ENCODE measurements around the gene LPCAT1. TPM values are rescaled to one million over a fixed set of nuclear protein-coding genes. Genes with fewer than 3 reads are reported as not detected.
A peak's percentile ranks its signal among the peaks of the same experiment; 100 is the strongest.

Gene LPCAT1
- total RNA-seq, 1 donor from 2014 or later, result 13.4 TPM

DNA sequence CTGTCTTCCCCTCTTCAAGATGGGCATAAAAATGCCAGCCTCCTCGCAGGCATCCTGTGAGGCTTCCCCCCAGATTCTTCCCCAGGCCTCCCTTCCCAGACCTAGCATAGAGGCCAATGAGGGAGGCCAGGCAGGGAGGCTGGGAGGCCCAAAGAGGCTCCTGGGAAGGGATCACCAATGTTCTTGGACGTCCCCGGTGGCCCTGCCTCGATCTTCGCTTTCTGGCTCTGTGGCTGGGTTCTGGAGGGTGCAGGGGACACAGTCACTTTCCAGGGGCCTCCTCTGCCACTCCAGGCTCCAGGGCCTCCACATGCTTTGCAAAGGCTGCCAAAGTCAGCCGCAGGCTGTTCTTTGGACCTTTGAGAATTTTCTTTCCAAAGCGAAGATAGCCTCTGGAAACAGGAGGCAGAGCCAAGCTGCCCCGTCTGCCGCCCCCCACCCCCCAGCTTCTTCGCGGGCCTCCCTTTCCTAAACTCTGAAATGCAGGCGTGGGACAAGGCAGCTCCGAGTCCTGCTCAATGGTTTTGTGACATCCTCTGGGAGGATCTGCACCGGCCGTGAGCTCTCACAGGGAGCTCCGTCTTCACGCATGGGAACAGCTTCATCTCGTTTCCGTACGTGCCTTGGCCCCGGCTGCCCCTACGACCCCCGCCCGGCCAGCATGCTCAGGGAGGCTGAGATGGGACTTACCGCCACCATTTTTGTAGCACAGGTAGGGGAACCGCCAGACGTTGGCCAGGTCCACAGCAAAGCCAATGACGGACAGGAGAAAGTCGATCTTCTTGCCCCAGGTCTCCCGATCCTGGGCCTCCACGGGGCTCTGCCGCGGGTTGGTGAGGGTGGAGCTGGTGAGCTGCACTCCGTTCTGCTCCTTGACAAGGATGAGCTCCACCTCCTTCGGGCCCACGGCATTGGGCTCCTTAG, 81.3 kb downstream of the LPCAT1 start:
- no peak for ATAC-seq
- no peak for DNase-seq
- intact Hi-C loops (cut with micrococcal nuclease), result no loop called here

DNA sequence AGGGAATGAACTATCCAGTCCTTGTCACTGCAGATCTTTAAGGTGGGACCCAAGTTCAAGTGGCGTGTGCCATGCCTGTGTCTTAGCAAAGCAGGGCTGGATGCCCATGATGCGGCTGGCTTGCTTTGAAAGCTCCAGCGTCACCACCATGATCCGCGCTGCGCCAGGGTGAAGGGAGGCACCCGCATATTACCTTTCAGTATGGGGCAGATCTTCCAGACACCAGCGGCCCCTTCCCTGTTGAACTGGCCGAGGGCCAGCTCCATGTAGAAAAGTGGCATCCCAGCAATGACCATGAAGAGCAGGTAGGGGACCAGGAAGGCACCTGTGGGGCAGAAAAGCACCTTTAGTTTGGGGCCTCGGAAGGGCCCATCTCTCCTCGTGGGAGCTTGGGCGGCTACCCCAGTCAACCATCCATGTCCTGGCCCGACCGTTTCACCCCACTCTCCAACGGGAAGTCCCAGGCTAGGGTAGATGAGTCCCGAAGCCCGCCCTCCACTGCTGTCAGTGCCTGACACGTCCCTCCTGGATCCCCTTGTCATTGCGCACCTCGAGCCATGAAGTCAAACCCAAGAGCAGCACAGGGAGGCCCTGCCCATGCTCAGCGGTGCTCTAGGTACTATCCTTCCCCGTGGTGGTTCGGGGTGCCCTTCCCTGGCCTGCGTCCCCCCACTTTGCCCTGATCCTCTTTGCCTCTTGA, 82.4 kb downstream of the LPCAT1 start:
- intact Hi-C loops (cut with micrococcal nuclease), result no loop called here
- DNase-seq (no peak), ATAC-seq (no peak)

DNA sequence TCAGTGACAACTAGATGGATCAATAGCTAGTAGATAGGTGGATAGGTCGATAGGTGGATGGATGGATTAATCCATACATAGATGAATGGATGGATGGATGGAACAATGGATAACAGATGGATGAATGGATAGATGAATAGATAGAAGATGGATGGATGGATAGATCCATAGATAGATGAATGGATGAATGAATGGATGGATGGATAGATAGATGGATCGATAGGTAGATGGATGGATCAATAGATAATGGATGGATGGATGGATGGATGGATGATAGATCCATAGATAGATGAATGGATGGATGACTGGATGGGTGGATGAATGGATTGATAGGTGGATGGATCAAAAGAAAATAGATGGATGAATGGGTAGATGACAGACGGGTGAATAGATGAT, 83.7 kb downstream of the LPCAT1 start:
- intact Hi-C loops (cut with micrococcal nuclease), result no loop called here
- no peak for ATAC-seq

DNA sequence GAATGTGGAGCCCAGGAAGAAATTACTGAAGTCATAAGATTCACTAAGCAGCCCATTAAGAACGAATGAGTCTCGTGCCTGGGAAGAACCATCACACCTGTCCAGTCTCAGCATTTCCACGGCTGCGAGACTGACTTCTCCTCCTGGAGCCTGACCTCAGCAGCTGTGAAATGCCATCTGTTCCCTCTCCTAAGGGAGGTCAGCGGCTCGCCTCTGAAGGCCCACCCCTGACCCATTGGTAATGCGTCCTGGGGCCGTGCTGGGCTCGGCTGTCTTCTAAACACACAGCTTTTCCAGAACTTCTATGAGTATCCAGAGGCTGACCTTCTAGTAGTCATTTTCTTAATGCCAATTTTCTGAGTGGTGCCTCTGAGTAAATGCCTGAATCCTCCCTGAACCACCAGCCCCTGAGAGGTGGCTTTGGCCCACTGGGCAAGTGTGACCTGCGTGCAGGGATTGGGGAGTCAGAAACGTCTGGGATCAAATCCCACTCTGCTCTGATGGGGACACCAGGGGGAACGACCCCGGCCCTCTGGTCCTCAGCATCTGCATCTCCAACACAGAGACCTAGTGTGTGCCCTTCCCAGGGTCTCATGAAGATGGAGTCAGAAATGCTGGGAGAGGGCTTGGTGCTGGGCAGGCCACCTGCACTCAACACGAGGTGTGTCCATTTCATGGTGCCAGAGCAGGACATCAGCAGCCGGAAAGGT, 84.2 kb downstream of the LPCAT1 start:
- no peak for DNase-seq
- no peak for ATAC-seq
- intact Hi-C loops (cut with micrococcal nuclease), result no loop called here

More for the DNA sequence above, 83.7 kb downstream of the LPCAT1 start:
- DNase-seq, result no peak

DNA sequence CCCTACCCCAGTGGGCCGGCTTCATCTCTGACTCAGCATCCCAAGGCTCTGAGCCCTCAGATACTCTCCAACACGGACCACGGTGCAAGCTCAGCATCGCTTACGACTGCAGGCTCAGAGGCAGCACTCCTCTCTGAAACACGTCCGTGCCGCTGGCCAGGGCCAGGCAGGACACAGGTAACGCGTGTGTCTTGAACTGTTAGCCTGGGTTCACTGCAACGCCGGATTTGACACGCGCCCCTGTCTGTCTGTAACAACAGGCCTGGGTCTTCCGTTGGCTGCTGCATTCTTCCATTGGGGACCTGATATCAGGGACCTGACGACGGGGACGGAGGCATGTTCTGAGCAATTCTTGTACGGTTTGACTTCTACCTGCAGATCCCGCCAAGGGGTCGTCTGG, 84.9 kb downstream of the LPCAT1 start:
- intact Hi-C loops (cut with micrococcal nuclease), result no loop called here
- DNase-seq (no peak), ATAC-seq (no peak)

DNA sequence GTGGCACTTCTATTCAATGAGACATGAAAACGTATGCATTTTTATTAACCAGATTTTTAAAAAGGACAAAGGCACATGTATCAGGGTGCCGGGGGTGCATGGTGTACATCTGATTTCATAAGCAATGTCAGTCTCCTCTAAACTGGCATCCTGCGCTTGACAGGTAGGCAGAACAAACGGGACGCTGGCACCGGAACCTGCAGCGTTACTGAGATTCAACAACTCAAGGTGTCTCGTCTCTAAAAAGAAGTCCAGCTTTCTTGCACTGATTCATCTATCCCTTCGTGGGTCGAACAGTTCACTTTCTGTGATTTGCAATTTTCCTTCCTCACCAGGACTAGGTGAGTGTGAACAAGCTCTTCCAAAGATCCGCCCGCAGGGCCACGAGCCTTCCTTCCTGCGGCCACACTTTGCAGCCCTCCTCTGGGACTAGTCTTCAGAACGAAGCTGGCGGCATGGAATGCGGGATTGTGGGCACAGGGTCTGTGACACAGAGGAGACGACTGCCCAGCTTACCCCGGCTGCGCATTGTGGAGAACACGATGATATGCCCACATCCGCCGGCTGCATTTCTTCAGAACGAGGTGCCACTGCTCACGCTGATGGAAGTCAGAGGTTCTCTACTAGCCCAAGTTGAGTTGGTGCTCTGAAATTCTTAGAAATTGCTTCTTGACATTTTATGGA, 85.7 kb downstream of the LPCAT1 start:
- DNase-seq, result no peak
- no peak for ATAC-seq
- intact Hi-C loops (cut with micrococcal nuclease), result no loop called here

DNA sequence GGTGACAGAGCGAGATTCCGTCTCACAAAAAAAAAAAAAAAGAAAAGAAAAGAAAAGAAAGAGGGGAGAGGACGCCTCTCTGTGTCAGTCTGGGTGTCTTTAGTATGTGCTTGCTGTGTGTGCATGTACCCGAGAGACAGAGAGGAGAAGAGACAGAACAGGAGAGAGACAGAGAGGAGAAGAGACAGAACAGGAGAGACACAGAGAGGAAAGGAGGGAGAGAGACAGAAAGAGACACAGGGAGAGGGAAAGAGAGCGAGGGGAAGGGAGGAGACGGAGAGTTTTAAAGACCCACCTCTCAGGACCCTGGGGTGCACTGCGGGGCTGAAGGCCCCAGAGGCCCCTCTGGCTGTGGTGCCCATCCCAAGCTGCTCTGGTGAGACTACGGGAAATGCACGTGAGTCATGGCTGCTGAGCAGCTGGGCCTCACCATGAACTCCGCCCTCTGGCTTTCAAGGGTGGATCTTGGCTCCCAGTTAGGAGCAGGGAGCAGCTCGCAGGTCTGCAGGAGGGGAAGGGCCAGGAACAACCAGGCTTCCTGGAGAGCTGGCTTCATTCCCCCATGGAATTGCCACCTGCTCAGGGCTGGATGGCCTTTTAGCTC, 86.4 kb downstream of the LPCAT1 start:
- no peak for ATAC-seq
- intact Hi-C loops (cut with micrococcal nuclease), result no loop called here
- DNase-seq, result no peak

DNA sequence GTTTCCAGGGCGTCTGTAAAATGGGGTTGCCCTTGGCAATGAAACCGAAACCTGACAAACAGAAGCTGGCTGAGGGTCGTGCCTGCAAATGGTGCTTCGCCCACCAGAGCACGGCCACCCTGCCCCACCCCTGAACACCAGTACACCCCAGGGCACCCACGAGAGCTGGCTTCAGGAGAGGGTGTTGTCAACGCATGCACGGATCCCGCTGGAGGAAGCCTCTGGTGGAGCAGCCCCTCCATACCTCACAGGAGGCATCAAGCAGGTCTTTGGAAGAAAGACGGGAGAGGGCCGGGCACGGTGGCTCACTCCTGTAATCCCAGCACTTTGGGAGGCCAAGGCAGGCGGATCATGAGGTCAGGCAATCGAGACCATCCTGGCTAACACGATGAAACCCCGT, 87.1 kb downstream of the LPCAT1 start:
- ATAC-seq (no peak), DNase-seq (no peak)
- intact Hi-C loops (cut with micrococcal nuclease), result no loop called here

DNA sequence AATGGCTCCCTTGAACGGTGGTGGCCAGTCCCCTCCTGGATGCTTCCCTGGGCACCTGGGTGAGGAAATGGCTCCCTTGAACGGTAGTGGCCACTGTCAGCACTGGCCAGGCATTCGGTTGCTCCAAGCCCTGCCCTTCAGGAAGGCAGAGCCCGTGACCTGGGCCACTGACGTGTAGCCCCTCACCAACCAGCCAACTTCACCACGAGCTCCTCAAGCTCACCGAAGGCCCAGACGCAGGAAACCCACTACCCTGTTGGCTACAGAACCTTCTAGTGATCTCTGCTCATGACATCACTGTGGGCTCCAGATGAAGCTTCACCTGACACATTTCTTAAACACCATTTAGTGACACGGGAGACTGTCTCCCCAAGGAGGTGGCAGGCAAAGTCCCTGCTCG, 87.7 kb downstream of the LPCAT1 start:
- intact Hi-C loops (cut with micrococcal nuclease), result no loop called here

DNA sequence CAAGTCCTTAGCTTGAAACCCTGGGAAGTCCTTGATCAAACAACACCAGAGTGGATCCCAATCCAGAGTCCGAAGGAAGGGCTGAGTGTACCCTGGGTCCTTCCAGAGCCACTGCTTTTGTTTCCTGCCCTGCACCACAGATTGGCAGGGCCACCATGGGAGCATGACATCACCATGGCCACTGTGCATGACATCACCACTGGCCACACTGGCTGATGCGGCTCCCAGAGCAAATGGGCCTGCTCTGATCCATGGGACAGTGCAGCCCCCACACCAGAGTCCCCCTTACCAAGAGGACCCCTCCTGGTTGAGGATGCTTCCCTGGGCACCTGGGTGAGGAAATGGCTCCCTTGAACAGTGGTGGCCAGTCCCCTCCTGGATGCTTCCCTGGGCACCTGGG, 88.4 kb downstream of the LPCAT1 start:
- ATAC-seq (no peak), DNase-seq (no peak)
- intact Hi-C loops (cut with micrococcal nuclease), result no loop called here

More for the DNA sequence above, 87.7 kb downstream of the LPCAT1 start:
- no peak for DNase-seq
- ATAC-seq, result no peak

DNA sequence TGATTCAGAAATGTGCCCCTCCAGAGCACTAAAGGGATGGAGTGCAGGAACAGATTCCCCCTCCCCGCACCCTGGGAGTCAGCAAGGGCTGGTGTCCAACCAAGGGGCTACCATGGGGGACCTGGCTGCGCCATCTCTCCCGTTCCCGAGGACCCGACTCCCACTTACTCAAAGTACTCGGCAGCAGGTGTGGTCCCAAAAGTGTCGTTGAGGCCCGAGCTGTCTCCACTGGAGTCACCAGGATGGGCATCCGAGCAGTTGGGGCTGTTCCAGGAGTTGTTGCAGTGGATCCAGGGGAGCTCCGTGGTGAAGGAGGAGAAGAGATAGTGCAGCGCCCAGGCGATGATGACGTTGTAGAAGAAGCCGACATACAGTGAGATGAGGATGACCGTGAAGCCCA, 91.5 kb downstream of the LPCAT1 start:
- ATAC-seq (no peak), DNase-seq (no peak)
- intact Hi-C loops (cut with micrococcal nuclease), result no loop called here

DNA sequence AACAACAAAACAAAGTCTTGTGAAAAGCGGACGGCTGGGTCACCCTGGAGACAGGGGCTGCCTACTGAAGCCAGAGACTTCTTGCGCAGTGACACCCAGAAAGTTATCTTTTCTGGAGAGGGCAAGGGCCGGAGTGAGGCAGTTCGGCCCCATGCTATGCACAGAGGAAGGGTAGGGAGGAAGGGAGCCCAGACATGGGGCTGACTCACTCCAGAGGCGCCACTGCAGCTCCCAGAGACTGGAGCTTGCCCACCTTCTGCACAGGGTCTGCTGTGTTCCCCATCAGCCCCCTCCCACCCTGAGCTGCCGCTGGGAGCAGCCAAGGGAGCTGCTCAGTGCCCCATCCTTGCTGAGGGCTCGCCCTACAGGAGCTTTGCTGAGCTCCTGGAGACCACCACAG, 91.9 kb downstream of the LPCAT1 start:
- DNase-seq, result no peak
- intact Hi-C loops (cut with micrococcal nuclease), result no loop called here

DNA sequence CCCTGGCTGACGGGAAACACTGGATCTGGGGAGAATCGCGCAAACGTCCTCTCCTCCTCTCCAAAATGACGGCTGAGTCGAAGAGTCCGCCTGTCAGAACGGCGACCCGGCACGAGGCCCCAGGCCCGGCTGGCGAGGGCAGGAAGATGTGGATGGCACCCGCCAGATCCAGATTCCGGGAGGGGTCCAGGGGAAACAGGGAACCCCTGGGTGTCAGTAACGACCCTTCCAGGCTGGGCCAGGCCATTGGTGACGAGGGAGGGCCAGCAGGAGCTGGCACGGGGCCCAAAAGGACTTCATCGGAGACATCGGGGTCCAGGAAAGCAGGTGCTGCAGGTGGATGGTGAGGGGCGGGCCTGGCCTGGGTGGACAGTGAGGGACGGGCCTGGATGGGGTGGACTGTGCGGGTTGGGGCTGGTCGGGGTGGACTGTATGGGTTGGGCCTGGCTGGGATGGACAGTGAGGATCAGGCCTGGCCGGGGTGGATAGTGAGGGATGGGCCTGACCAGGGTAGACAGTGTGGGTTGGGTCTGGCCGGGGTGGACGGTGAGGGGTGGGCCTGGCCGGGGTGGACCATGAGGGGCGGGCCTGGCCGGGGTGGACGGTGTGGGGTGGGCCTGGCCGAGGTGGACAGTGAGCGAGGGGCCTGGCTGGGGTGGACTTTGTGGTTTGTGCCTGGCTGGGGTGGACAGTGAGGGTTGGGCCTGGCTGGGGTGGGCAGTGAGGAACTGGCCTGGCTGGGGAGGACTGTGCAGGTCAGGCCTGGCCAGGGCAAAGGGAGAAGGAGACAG, 92.5 kb downstream of the LPCAT1 start:
- DNase-seq (peak; percentile 26), ATAC-seq (no peak)
- intact Hi-C loops (cut with micrococcal nuclease), result no loop called here

More for the DNA sequence above, 91.9 kb downstream of the LPCAT1 start:
- no peak for ATAC-seq

DNA sequence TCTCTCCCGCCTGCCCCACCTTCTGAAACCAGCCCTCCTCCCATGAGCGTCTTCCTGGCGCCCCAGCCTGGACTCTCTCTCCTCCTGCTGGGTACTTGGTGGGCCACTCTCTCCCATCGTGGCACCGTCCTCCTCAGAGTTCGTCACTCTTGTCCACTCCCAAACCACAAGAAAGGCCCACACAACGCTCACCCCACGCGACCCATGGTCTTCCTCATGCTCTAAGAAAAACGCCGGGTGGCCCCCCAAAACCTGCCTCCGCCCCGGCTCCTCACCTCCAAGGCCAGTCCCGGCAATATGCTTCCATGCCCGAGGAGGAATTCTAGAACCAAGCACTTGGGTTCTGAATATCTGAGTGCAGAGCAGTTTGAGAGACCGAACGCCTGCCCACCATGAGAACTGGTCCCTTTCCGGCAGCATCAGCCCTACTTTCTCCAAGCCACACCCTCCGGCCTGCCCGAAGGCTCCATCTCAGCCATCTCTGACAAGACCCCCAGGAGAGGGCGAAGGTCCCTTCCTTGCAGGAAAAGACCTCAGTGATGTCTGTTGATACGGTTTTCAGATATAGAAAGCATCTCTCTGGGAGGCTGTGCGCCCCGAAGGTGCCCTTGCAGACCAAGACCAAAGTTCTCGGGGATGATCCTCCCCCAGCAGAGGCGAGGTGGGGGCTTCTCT, 93.5 kb downstream of the LPCAT1 start:
- ATAC-seq, result no peak
- intact Hi-C loops (cut with micrococcal nuclease), result no loop called here
- peak; percentile 8 for DNase-seq

DNA sequence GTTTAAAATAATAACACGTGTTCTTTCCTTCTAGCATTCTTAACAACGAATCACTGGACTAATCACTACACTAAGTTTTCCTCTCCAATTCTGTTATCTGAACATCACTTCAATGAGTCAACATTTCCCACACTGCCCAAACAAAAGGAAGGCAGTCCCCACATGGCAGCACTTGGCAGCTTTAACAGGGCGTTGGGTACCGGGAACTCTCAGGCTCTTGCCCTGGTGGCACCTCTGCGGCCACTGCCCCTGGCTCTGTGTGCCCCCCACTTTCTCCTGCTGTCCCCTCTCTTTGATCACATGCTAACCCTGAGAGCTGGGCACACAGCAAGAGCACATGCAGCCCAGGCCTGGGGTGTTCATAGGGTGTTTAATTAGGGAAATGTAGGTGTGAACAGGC, 94.3 kb downstream of the LPCAT1 start:
- intact Hi-C loops (cut with micrococcal nuclease), result no loop called here
- DNase-seq (peak; percentile 8), ATAC-seq (no peak)

DNA sequence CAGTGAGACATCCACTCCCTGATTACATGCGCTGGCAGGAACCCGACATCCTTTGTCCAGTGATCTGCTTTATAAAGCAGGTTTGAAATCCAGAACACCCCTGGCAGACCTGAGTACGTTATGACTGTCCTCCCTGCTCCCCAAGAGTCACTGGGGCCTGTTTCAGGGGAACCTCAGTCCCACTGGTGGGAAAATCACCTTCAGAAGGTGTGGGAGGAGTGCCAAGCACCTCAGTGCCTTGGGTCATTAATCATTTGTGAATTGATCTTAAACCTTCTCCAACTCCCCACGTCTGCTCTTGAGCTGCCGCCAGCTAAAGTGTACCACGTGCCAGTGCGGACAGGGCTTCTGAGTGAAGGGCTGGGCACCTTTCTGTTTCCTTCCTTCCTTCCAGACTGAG, 94.7 kb downstream of the LPCAT1 start:
- DNase-seq (peak; percentile 3), ATAC-seq (no peak)
- intact Hi-C loops (cut with micrococcal nuclease), result no loop called here

DNA sequence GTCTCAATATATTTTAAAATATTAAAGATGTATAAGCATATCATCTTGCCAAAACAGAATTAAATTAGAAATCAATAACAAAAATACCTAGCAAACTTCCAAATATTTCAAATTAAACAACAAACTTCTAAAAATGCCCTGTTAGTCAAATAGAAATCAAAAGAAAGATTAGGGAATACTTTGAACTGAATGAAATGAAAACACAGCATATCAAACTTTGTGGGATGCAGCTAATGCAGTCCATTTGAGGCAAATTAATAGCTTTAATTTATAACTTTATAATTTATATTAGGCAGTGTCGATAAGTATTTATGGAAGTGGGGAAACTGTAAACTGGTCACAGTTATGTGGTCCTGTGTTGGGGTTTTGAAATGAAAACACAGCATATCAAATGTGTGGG, 95.7 kb downstream of the LPCAT1 start:
- no peak for ATAC-seq
- DNase-seq, result no peak
- intact Hi-C loops (cut with micrococcal nuclease), result no loop called here

DNA sequence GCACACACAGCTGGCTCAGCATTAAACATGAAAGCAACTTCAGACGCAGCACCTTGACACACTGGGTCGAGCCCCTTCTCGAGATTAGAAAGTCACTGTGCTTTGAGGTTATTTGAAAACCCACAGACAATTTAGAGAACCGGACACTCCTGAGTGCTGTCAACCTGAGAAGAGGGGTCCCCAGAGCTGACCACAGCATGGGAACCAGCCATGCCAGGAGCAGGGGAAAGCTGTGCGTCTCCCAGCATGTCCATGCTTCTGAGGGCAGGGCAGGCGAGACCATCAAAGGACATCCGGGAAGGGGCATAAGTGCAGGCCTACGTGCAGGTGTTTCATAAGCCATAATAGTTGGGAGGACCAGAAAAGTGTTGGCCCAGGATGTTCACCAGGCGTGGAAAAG, 99.0 kb downstream of the LPCAT1 start:
- intact Hi-C loops (cut with micrococcal nuclease), result no loop called here
- peak; percentile 12 for DNase-seq
- ATAC-seq, result no peak

Data from left ventricle myocardium superior (tissue), 1 donor.